Heart left ventricle (tissue), 13 donors: ENCODE data around the gene PRELID3B.

ENCODE experiments used
- POLR2A ChIP-seq, 2 donors: fragments of 450-650 bp; IDR thresholded peaks; one replicate each; pipeline ENCODE4 v1.6.1; 2017; ENCODE audit warnings: antibody characterized with exemption in 2 of 2, mild to moderate bottlenecking in 2 of 2, moderate library complexity in 2 of 2
- TF ChIP-seq, protein P1 (sequence below), 12 donors: fragments of 200-600 bp; sonication (generic) in 4 of 12; IDR thresholded peaks; one replicate each; pipeline versions ENCODE4 v1.5.0 to v1.8.0; 2018 to 2022; ENCODE audit warnings: antibody characterized with exemption in 12 of 12, mild to moderate bottlenecking in 5 of 12
- donor health status: ischemic (EF 13 %, LVEDD 7.1; RV severe dilation, severe dysfunction).
- donor health status: DM: no; HTN: yes; CAD: no.
- donor health status: DM: no; HTN: no; CAD: no.
- donor health status: ischemic (EF 25% LVEDD 6.9; RV normal size, moderate dysfunction).
- donor health status: ischemic (EF 25% LVEDD 5.7; RV mildly dilated, moderate dysfunction).
- donor health status: ischemic (EF 35%, LVEDD 5.7; RV mildly dilated, moderate dysfunction).
- donor health status: nonischemic (EF 11% LVEDD 7.7; RV severe dilation, severe dysfunction).
- donor health status: DM: yes; HTN: yes; CAD: no.
- donor health status: PGD.
- donor health status: ischemic (EF 29% LVEDD 5.4; RV normal size, mild dysfunction).
- donor health status: nonischemic (EF 23%, LVEDD 6.1; RV moderate dilation, normal function).

DNA sequence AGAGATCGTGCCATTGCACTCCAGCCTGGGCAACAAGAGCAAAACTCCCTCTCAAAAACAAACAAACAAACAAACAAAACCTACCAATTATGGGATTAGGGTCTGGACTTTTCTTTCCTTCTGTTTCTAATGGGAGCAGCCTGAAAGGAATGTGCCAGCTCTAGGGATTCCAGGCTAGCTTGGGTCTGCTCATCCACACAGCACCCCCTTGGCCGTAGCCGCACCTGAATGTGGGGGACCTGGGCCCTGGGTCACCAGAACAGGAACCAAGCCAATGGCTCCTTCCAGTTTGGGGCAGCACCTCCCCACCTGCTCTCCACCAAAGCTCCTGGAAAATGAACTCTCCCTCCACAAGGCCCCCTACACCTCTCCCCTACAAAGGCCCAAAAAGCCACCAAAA lies 42.3 kb downstream of the PRELID3B start:
- TF ChIP-seq POLR2A (IDR thresholded peaks at IDR 0.05), result no peak
- TF ChIP-seq, protein P1, sequence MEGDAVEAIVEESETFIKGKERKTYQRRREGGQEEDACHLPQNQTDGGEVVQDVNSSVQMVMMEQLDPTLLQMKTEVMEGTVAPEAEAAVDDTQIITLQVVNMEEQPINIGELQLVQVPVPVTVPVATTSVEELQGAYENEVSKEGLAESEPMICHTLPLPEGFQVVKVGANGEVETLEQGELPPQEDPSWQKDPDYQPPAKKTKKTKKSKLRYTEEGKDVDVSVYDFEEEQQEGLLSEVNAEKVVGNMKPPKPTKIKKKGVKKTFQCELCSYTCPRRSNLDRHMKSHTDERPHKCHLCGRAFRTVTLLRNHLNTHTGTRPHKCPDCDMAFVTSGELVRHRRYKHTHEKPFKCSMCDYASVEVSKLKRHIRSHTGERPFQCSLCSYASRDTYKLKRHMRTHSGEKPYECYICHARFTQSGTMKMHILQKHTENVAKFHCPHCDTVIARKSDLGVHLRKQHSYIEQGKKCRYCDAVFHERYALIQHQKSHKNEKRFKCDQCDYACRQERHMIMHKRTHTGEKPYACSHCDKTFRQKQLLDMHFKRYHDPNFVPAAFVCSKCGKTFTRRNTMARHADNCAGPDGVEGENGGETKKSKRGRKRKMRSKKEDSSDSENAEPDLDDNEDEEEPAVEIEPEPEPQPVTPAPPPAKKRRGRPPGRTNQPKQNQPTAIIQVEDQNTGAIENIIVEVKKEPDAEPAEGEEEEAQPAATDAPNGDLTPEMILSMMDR (IDR thresholded peaks at IDR 0.05), result no peak
